B cell (primary cell): ENCODE measurements around the gene ZDHHC24. TPM values are rescaled to one million over a fixed set of nuclear protein-coding genes. Genes with fewer than 3 reads are reported as not detected.
"Not testable (repeated sequence)": the region's sequence is repeated elsewhere in the genome, so short reads cannot be mapped to it uniquely, and the experiment has no call there.

Experiments used
- ATAC-seq: fragments of 200-7000 bp; cut with Tn5 transposase; one replicate; pipeline ENCODE4 v1.10.0; 2021; ENCODE audit warnings: low read depth, mild to moderate bottlenecking, moderate number of reproducible peaks, moderate library complexity
- CTCF ChIA-PET: fragments of 350-600 bp; sonication (Branson Sonifier 250); formaldehyde crosslinking; loops from one replicate; lab custom pipeline; 2021; ENCODE audit warnings: antibody characterized with exemption, inconsistent platforms; lab: Charles Lee
- POLR2A ChIA-PET: fragments of 350-600 bp; sonication (Branson Sonifier 250); formaldehyde crosslinking; loops from one replicate; lab custom pipeline; 2021; ENCODE audit warnings: antibody characterized with exemption; lab: Charles Lee
- DNase-seq: peaks from one replicate; pipeline ENCODE4 v3.0.0; 2013
- H2AFZ ChIP-seq: 2 replicates; pipeline ENCODE4 v1.6.1; 2012; ENCODE audit warnings: mild to moderate bottlenecking, low read depth, low read length; ENCODE audit not compliant: insufficient read depth, poor library complexity, severe bottlenecking
- H3K27ac ChIP-seq, 2 donors: 1 replicate in 1 of 2; 2 replicates in 1 of 2; pipeline ENCODE4 v1.5.1; 2012 to 2013; ENCODE audit warnings: low read length in 2 of 2, mild to moderate bottlenecking in 2 of 2, moderate library complexity in 1 of 2
- H3K27me3 ChIP-seq, 4 experiments: fragments of 200-600 bp in 1 of 4; sonication (generic) in 1 of 4; replicated peaks in 1 of 4; 1 replicate in 2 of 4; 2 replicates in 2 of 4; pipeline versions ENCODE4 v1.6.1 to v1.7.0; 2013 to 2016; ENCODE audit warnings: low read length in 3 of 4, mild to moderate bottlenecking in 2 of 4, mixed read lengths in 1 of 4, moderate library complexity in 1 of 4; ENCODE audit not compliant: insufficient read depth in 4 of 4, control insufficient read depth in 3 of 4; ENCODE audit errors: control extremely low read depth in 1 of 4
- H3K36me3 ChIP-seq, 2 experiments: replicated peaks in 1 of 2; 1 replicate in 1 of 2; 2 replicates in 1 of 2; pipeline versions ENCODE4 v1.6.1 to v1.7.1; 2013; ENCODE audit warnings: low read length in 1 of 2; ENCODE audit not compliant: insufficient read depth in 2 of 2, control insufficient read depth in 1 of 2; ENCODE audit errors: control extremely low read depth in 1 of 2, extremely low read depth in 1 of 2
- H3K4me1 ChIP-seq, 2 donors: fragments of 200-600 bp in 1 of 2; sonication (generic) in 1 of 2; 1 replicate in 1 of 2; 2 replicates in 1 of 2; pipeline versions ENCODE4 v1.5.1 to v1.6.1; 2013 to 2017; ENCODE audit warnings: low read length in 2 of 2; ENCODE audit not compliant: control insufficient read depth in 2 of 2, insufficient read depth in 2 of 2
- H3K4me2 ChIP-seq: replicated peaks from 2 replicates; pipeline ENCODE3; 2012; ENCODE audit warnings: mild to moderate bottlenecking, low read depth, low read length; ENCODE audit not compliant: poor library complexity, severe bottlenecking
- H3K4me3 ChIP-seq, 5 experiments: fragments of 200-600 bp in 1 of 5; sonication (generic) in 1 of 5; 1 replicate in 3 of 5; 2 replicates in 2 of 5; pipeline versions ENCODE4 v1.5.1 to v1.7.0; 2011 to 2016; ENCODE audit warnings: low read length in 4 of 5, mild to moderate bottlenecking in 4 of 5, low read depth in 2 of 5, control low read depth in 1 of 5, moderate library complexity in 1 of 5; ENCODE audit not compliant: insufficient read depth in 1 of 5; ENCODE audit errors: control extremely low read depth in 1 of 5, extremely low read depth in 1 of 5
- H3K79me2 ChIP-seq: fragments of 200-600 bp; sonication (generic); one replicate; pipeline ENCODE4 v1.6.0; 2016; ENCODE audit warnings: low read length; ENCODE audit not compliant: control insufficient read depth, insufficient read depth
- H3K9ac ChIP-seq: fragments of 200-600 bp; sonication (generic); 2 replicates; pipeline ENCODE4 v1.6.1; 2017; ENCODE audit warnings: mild to moderate bottlenecking, low read length, moderate library complexity
- H3K9me3 ChIP-seq, 3 donors: one replicate each; pipeline versions ENCODE4 v1.6.1 to v1.7.1; 2013; ENCODE audit warnings: low read length in 2 of 3; ENCODE audit not compliant: control insufficient read depth in 2 of 3, insufficient read depth in 1 of 3; ENCODE audit errors: control extremely low read depth in 1 of 3
- H4K20me1 ChIP-seq: 2 replicates; pipeline ENCODE4 v1.6.0; 2012; ENCODE audit warnings: mild to moderate bottlenecking, low read length; ENCODE audit not compliant: insufficient read depth, control insufficient read depth, poor library complexity, severe bottlenecking
- H3K27ac Mint-ChIP-seq: one replicate; pipeline ENCODE4 v1.8.0; 2021; ENCODE audit warnings: mixed read lengths
- H3K27me3 Mint-ChIP-seq: one replicate; pipeline ENCODE4 v1.8.0; 2021; ENCODE audit warnings: mixed read lengths
- H3K4me1 Mint-ChIP-seq: one replicate; pipeline ENCODE4 v1.8.0; 2021; ENCODE audit warnings: mixed read lengths
- H3K4me3 Mint-ChIP-seq: one replicate; pipeline ENCODE4 v1.8.0; 2021; ENCODE audit warnings: mixed read lengths
- H3K9me3 Mint-ChIP-seq: one replicate; pipeline ENCODE4 v1.8.0; 2022; ENCODE audit warnings: mixed read lengths; ENCODE audit not compliant: insufficient read depth
- EZH2 ChIP-seq: IDR thresholded peaks from 2 replicates; pipeline ENCODE4 v1.6.1; 2012; ENCODE audit warnings: borderline replicate concordance, low read depth, mild to moderate bottlenecking, moderate library complexity, low read length; ENCODE audit not compliant: insufficient read depth, poor library complexity, severe bottlenecking
- WGBS: methylation state at CpG from one replicate; pipeline ENCODE4 v1.1.5; 2013; ENCODE audit warnings: missing lambda C conversion rate; ENCODE audit not compliant: insufficient coverage; 5-methylcytosine and 5-hydroxymethylcytosine counted together
- intact Hi-C: fragments of 100-400 bp; cut with micrococcal nuclease; formaldehyde crosslinking; loops from one replicate; pipeline ENCODE4 v1.10.0; 2022
- polyA plus RNA-seq: library from polyadenylated mRNA; depleted of rRNA; stranded (reverse); fragments of >200 nt; gene quantifications from 2 replicates; pipeline ENCODE4 v1.2.3, GENCODE V29; 2012
- total RNA-seq, 2 donors: library from RNA; stranded (reverse); fragments of 120-200 nt in 1 of 2; gene quantifications; 1 replicate in 1 of 2; 2 replicates in 1 of 2; pipeline versions ENCODE4 v1.2.3 to v1.2.4, GENCODE V29; 2013 to 2022
- TF ChIP-seq, protein P1 (sequence below): fragments of 200-600 bp; IDR thresholded peaks from one replicate; pipeline ENCODE4 v1.8.0; 2022; ENCODE audit warnings: antibody characterized with exemption, mild to moderate bottlenecking

The ZDHHC24 gene
- total and polyA plus RNA-seq, 2 donors (not counting 1 experiment from before 2014, with no cell fraction given): 29.7 to 32.6 TPM

- Histone ChIP-seq H3K4me2 (no peak overlapping the region), H3K27ac (no peak overlapping the region), H3K36me3 (no peaks in the 10 kb centered on the region), H3K79me2 (no peaks in the 10 kb centered on the region), H3K9me3 (peaks cover 3 to 14% (median 5%) of the 10 kb centered on the region in 3 donors), H3K4me1 (no peaks in the 10 kb centered on the region), H4K20me1 (no peaks in the 10 kb centered on the region), H3K9ac (no peak overlapping the region), H2AFZ (no peak overlapping the region), H3K27me3 (peaks cover 0 to 4% (median 0%) of the 10 kb centered on the region in 4 experiments), H3K4me3 (no peak overlapping the region)
- H3K4me3 Mint-ChIP-seq: no peak overlapping the region
- ChIA-PET POLR2A (interaction anchor here (0.6 kb wide), 2 partner anchors 9 to 59 kb away, joined by 4 to 5 read pairs; no protein-coding TSS in a partner anchor), CTCF (interaction anchor here (0.6 to 12.2 kb wide), 2 partner anchors 52 to 94 kb away, joined by 3 to 301 read pairs; partner anchors contain the start of genes RBM4 and RBM4B)
- no peak overlapping the region for H3K27ac Mint-ChIP-seq
- TF ChIP-seq EZH2: no peak
- TF ChIP-seq, protein P1, sequence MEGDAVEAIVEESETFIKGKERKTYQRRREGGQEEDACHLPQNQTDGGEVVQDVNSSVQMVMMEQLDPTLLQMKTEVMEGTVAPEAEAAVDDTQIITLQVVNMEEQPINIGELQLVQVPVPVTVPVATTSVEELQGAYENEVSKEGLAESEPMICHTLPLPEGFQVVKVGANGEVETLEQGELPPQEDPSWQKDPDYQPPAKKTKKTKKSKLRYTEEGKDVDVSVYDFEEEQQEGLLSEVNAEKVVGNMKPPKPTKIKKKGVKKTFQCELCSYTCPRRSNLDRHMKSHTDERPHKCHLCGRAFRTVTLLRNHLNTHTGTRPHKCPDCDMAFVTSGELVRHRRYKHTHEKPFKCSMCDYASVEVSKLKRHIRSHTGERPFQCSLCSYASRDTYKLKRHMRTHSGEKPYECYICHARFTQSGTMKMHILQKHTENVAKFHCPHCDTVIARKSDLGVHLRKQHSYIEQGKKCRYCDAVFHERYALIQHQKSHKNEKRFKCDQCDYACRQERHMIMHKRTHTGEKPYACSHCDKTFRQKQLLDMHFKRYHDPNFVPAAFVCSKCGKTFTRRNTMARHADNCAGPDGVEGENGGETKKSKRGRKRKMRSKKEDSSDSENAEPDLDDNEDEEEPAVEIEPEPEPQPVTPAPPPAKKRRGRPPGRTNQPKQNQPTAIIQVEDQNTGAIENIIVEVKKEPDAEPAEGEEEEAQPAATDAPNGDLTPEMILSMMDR: no peak
- intact Hi-C loops: no loop called here
- ATAC-seq (no peak), DNase-seq (no peak)
- 58% methylated on average over 2 of the region's 2 CpGs for WGBS
- H3K27me3 Mint-ChIP-seq: no peaks in the 10 kb centered on the region
- H3K9me3 Mint-ChIP-seq: peaks cover 3% of the 10 kb centered on the region
- H3K4me1 Mint-ChIP-seq: no peaks in the 10 kb centered on the region
Measured at GRCh38 chr11:66586136-66586535, 40.3 kb upstream of the ZDHHC24 start.

- ChIA-PET POLR2A (interaction anchor here (1.0 kb wide), 1 partner anchor 31 kb away, joined by 4 read pairs; the partner anchor contains the start of gene RBM14), CTCF (interaction anchor here (0.8 to 12.2 kb wide), 2 partner anchors 94 to 146 kb away, joined by 3 to 301 read pairs; partner anchors contain the start of gene RBM4B)
- peaks cover 3 to 14% (median 5%) of the 10 kb centered on the region in 3 donors for H3K9me3 ChIP-seq
- H3K27ac Mint-ChIP-seq, H3K4me1 Mint-ChIP-seq, H3K4me1 ChIP-seq, H2AFZ ChIP-seq, H3K9ac ChIP-seq, DNase-seq, H3K4me3 Mint-ChIP-seq, H3K27ac ChIP-seq, H3K4me3 ChIP-seq, H4K20me1 ChIP-seq, H3K4me2 ChIP-seq, H3K36me3 ChIP-seq, H3K27me3 ChIP-seq, intact Hi-C loops, H3K27me3 Mint-ChIP-seq, ATAC-seq, H3K9me3 Mint-ChIP-seq, H3K79me2 ChIP-seq: not testable (repeated sequence)
- no CpG with 5 or more reads among the region's 1 CpG for WGBS
Measured at GRCh38 chr11:66585447-66585846, 39.6 kb upstream of the ZDHHC24 start.

- CTCF ChIA-PET: interaction anchor here (1.1 to 12.2 kb wide), 2 partner anchors 9 to 97 kb away, joined by 3 to 301 read pairs; partner anchors contain the start of gene RBM4B
- DNase-seq, H4K20me1 ChIP-seq, intact Hi-C loops, H3K4me3 ChIP-seq, H3K27me3 ChIP-seq, ATAC-seq, POLR2A ChIA-PET, H3K36me3 ChIP-seq, H3K4me1 ChIP-seq, H3K79me2 ChIP-seq, H3K27ac ChIP-seq, H2AFZ ChIP-seq, H3K4me2 ChIP-seq, H3K4me1 Mint-ChIP-seq, H3K4me3 Mint-ChIP-seq, H3K27me3 Mint-ChIP-seq, H3K9ac ChIP-seq, H3K27ac Mint-ChIP-seq, H3K9me3 Mint-ChIP-seq: not testable (repeated sequence)
- WGBS: 77% methylated on average over 2 of the region's 3 CpGs
- H3K9me3 ChIP-seq: peaks cover 3 to 14% (median 5%) of the 10 kb centered on the region in 3 donors
Measured at GRCh38 chr11:66582565-66583147, 36.8 kb upstream of the ZDHHC24 start.
